GM12892 (cell line): Measurements from ENCODE around the gene GPX5.

Source experiments
- DNase-seq: peaks from one replicate; pipeline ENCODE4 v3.0.0; 2011; ENCODE audit not compliant: insufficient read length
- FAIRE-seq: peaks from 2 replicates; lab custom pipeline; 2011; peaks lifted over from hg19 to GRCh38; lab: Jason Lieb, UNC
- POLR2A ChIP-seq: IDR thresholded peaks from 2 replicates; pipeline ENCODE4 v1.6.1; 2011; ENCODE audit warnings: low read depth, low read length, control low read depth
- POLR2AphosphoS5 ChIP-seq: IDR thresholded peaks from 2 replicates; pipeline ENCODE4 v1.6.1; 2011; ENCODE audit warnings: low read depth, low read length, control low read depth
- TAF1 ChIP-seq: IDR thresholded peaks from 2 replicates; pipeline ENCODE4 v1.6.1; 2011; ENCODE audit warnings: low read depth, mild to moderate bottlenecking, control low read depth, low read length, borderline replicate concordance

GPX5 gene

GRCh38 chr6:28568515-28569108 is 42.9 kb downstream of the GPX5 start:
- DNase-seq: no peak
- no peak for FAIRE-seq
- no peak for TF ChIP-seq POLR2AphosphoS5
- no peak for TF ChIP-seq TAF1
- no peak for TF ChIP-seq POLR2A

GRCh38 chr6:28569748-28570147 is 44.1 kb downstream of the GPX5 start:
- FAIRE-seq (no peak), DNase-seq (no peak)
- TF ChIP-seq POLR2AphosphoS5: no peak
- TF ChIP-seq POLR2A: no peak
- TF ChIP-seq TAF1: no peak

- TF ChIP-seq POLR2A (no peak), TAF1 (no peak), POLR2AphosphoS5 (no peak)
- FAIRE-seq: no peak
- no peak for DNase-seq
Observed at GRCh38 chr6:28580475-28580874, 54.8 kb downstream of the GPX5 start.

- FAIRE-seq: no peak
- no peak for DNase-seq
- no peak for TF ChIP-seq POLR2A
- TF ChIP-seq TAF1: no peak
- TF ChIP-seq POLR2AphosphoS5: no peak
Observed at GRCh38 chr6:28583463-28583862, 57.8 kb downstream of the GPX5 start.
